ENCODE data around the gene MAN2B2.

Gene MAN2B2

GRCh38 chr4:6594341-6594740 lies 19.4 kb downstream of the MAN2B2 start:
- no peak for DNase-seq (ENCODE audit: low read depth)
- TF ChIP-seq CTCF (IDR thresholded peaks at IDR 0.05; ENCODE audit: control insufficient read depth, insufficient read depth, low read depth, low read length, missing control alignments): no peak

GRCh38 chr4:6594826-6595355 lies 19.9 kb downstream of the MAN2B2 start:
- DNase-seq (ENCODE audit: low read depth): no peak
- TF ChIP-seq CTCF (IDR thresholded peaks at IDR 0.05; ENCODE audit: control insufficient read depth, insufficient read depth, low read depth, low read length, missing control alignments): no peak
- no peak overlapping the region for H3K4me3 ChIP-seq (ENCODE audit: control insufficient read depth, low read depth, low read length)

More at GRCh38 chr4:6594341-6594740, 19.4 kb downstream of the MAN2B2 start:
- no peak overlapping the region for H3K4me3 ChIP-seq (ENCODE audit: control insufficient read depth, low read depth, low read length)

GRCh38 chr4:6595897-6596537 lies 21.0 kb downstream of the MAN2B2 start:
- no peak for TF ChIP-seq CTCF (IDR thresholded peaks at IDR 0.05; ENCODE audit: control insufficient read depth, insufficient read depth, low read depth, low read length, missing control alignments)
- DNase-seq (ENCODE audit: low read depth): no peak
- H3K4me3 ChIP-seq (ENCODE audit: control insufficient read depth, low read depth, low read length): no peak overlapping the region

GRCh38 chr4:6596948-6597347 lies 22.0 kb downstream of the MAN2B2 start:
- TF ChIP-seq CTCF (IDR thresholded peaks at IDR 0.05; ENCODE audit: control insufficient read depth, insufficient read depth, low read depth, low read length, missing control alignments): no peak
- H3K4me3 ChIP-seq (ENCODE audit: control insufficient read depth, low read depth, low read length): no peak overlapping the region
- no peak for DNase-seq (ENCODE audit: low read depth)

GRCh38 chr4:6598127-6598526 lies 23.1 kb downstream of the MAN2B2 start:
- TF ChIP-seq CTCF (IDR thresholded peaks at IDR 0.05; ENCODE audit: control insufficient read depth, insufficient read depth, low read depth, low read length, missing control alignments): no peak
- no peak for DNase-seq (ENCODE audit: low read depth)
- no peak overlapping the region for H3K4me3 ChIP-seq (ENCODE audit: control insufficient read depth, low read depth, low read length)

GRCh38 chr4:6598641-6599040 lies 23.7 kb downstream of the MAN2B2 start:
- no peak for DNase-seq (ENCODE audit: low read depth)
- no peak for TF ChIP-seq CTCF (IDR thresholded peaks at IDR 0.05; ENCODE audit: control insufficient read depth, insufficient read depth, low read depth, low read length, missing control alignments)
- no peak overlapping the region for H3K4me3 ChIP-seq (ENCODE audit: control insufficient read depth, low read depth, low read length)

Measured in AG09309 (cell line).